HEK293 (cell line): ENCODE data around the gene PCSK6.

Experiments
- CTCF ChIA-PET: fragments of 350-600 bp; formaldehyde crosslinking; extraction: SDS; loops from one replicate; lab custom pipeline; 2021; ENCODE audit warnings: antibody characterized with exemption; lab: Yijun Ruan, JAX
- POLR2A ChIA-PET: fragments of 300-600 bp; formaldehyde crosslinking; extraction: SDS; loops from one replicate; lab custom pipeline; 2020; ENCODE audit warnings: antibody characterized with exemption, inconsistent platforms; lab: Yijun Ruan, JAX
- H3K27ac ChIP-seq: fragments of 200-500 bp; sonication (Bioruptor generic); 2 replicates; pipeline ENCODE4 v1.5.1; 2014; ENCODE audit warnings: low read depth, low read length, control low read depth, inconsistent platforms; ENCODE audit errors: extremely low read depth
- H3K36me3 ChIP-seq, 2 experiments: fragments of 200-500 bp in 1 of 2; sonication (Bioruptor generic) in 1 of 2; 1 replicate in 1 of 2; 2 replicates in 1 of 2; pipeline ENCODE4 v1.5.1; 2014 to 2017; ENCODE audit warnings: inconsistent platforms in 2 of 2, low read length in 2 of 2; ENCODE audit not compliant: control insufficient read depth in 2 of 2, insufficient read depth in 1 of 2
- H3K4me1 ChIP-seq: fragments of 200-500 bp; sonication (Bioruptor generic); 2 replicates; pipeline ENCODE4 v1.5.1; 2014; ENCODE audit warnings: mild to moderate bottlenecking, low read length, inconsistent platforms; ENCODE audit not compliant: control insufficient read depth, insufficient read depth
- H3K4me3 ChIP-seq: 2 replicates; pipeline ENCODE4 v1.5.1; 2011; ENCODE audit warnings: low read depth, mild to moderate bottlenecking, control low read depth, low read length, moderate library complexity
- H3K9me3 ChIP-seq: fragments of 200-500 bp; sonication (Bioruptor generic); 2 replicates; pipeline ENCODE4 v1.5.1; 2014; ENCODE audit warnings: low read depth, low read length, inconsistent platforms; ENCODE audit not compliant: control insufficient read depth, insufficient read depth
- GLI4 ChIP-seq: fragments of 450-650 bp; formaldehyde crosslinking; IDR thresholded peaks from 2 replicates; pipeline ENCODE4 v1.5.1; 2016; ENCODE audit warnings: missing biosample characterization, missing genetic modification characterization
- HOXD13 ChIP-seq: sonication (generic); formaldehyde crosslinking; IDR thresholded peaks from 2 replicates; pipeline ENCODE4 v1.8.0; 2022; ENCODE audit warnings: missing genetic modification reagents, borderline replicate concordance
- TRIM28 ChIP-seq: IDR thresholded peaks from 2 replicates; pipeline ENCODE4 v1.6.1; 2011; ENCODE audit warnings: low read length, control low read depth, borderline replicate concordance
- ZFP69B ChIP-seq: fragments of 450-650 bp; formaldehyde crosslinking; IDR thresholded peaks from 2 replicates; pipeline ENCODE4 v1.5.1; 2016; ENCODE audit warnings: missing biosample characterization, missing genetic modification characterization
- ZNF10 ChIP-seq: fragments of 450-650 bp; formaldehyde crosslinking; IDR thresholded peaks from 2 replicates; pipeline ENCODE4 v1.5.1; 2017; ENCODE audit warnings: missing biosample characterization, missing genetic modification characterization
- ZNF132 ChIP-seq: fragments of 450-650 bp; formaldehyde crosslinking; IDR thresholded peaks from 2 replicates; pipeline ENCODE4 v1.5.1; 2017; ENCODE audit warnings: missing biosample characterization, missing genetic modification characterization, borderline replicate concordance
- ZNF174 ChIP-seq: fragments of 450-650 bp; formaldehyde crosslinking; IDR thresholded peaks from 2 replicates; pipeline ENCODE4 v1.5.0; 2017; ENCODE audit warnings: missing biosample characterization, mild to moderate bottlenecking, missing genetic modification characterization
- ZNF2 ChIP-seq: fragments of 450-650 bp; formaldehyde crosslinking; IDR thresholded peaks from 2 replicates; pipeline ENCODE4 v1.5.1; 2016; ENCODE audit warnings: missing biosample characterization, missing genetic modification characterization
- ZNF202 ChIP-seq: fragments of 450-650 bp; formaldehyde crosslinking; IDR thresholded peaks from 2 replicates; pipeline ENCODE4 v1.5.1; 2016; ENCODE audit warnings: missing biosample characterization, missing genetic modification characterization, borderline replicate concordance
- ZNF239 ChIP-seq: fragments of 450-650 bp; formaldehyde crosslinking; IDR thresholded peaks from 2 replicates; pipeline ENCODE4 v1.5.1; 2016; ENCODE audit warnings: missing biosample characterization, missing genetic modification characterization
- ZNF335 ChIP-seq: fragments of 450-650 bp; formaldehyde crosslinking; conservative IDR thresholded peaks from 2 replicates; pipeline ENCODE4 v1.5.1; 2016; ENCODE audit warnings: missing biosample characterization, missing genetic modification characterization
- ZNF501 ChIP-seq: fragments of 450-650 bp; formaldehyde crosslinking; IDR thresholded peaks from 2 replicates; pipeline ENCODE4 v1.5.1; 2016; ENCODE audit warnings: missing biosample characterization, missing genetic modification characterization
- ZNF521 ChIP-seq: fragments of 450-650 bp; formaldehyde crosslinking; IDR thresholded peaks from 2 replicates; pipeline ENCODE4 v1.5.1; 2017; ENCODE audit warnings: missing biosample characterization, mild to moderate bottlenecking, missing genetic modification characterization
- ZNF548 ChIP-seq: fragments of 450-650 bp; formaldehyde crosslinking; IDR thresholded peaks from 2 replicates; pipeline ENCODE4 v1.5.1; 2016; ENCODE audit warnings: missing biosample characterization, missing genetic modification characterization
- ZNF610 ChIP-seq: fragments of 450-650 bp; formaldehyde crosslinking; IDR thresholded peaks from 2 replicates; pipeline ENCODE4 v1.5.1; 2016; ENCODE audit warnings: missing biosample characterization, missing genetic modification characterization, borderline replicate concordance
- ZNF677 ChIP-seq: fragments of 450-650 bp; IDR thresholded peaks from 2 replicates; pipeline ENCODE4 v1.5.0; 2018; ENCODE audit warnings: missing biosample characterization, mild to moderate bottlenecking, missing genetic modification characterization, moderate library complexity
- ZNF792 ChIP-seq: fragments of 450-650 bp; formaldehyde crosslinking; IDR thresholded peaks from 2 replicates; pipeline ENCODE4 v1.5.1; 2016; ENCODE audit warnings: missing biosample characterization, missing genetic modification characterization
- ZNF830 ChIP-seq: fragments of 450-650 bp; IDR thresholded peaks from 2 replicates; pipeline ENCODE4 v1.5.0; 2018; ENCODE audit warnings: missing biosample characterization, missing genetic modification characterization, low read depth, mild to moderate bottlenecking, moderate library complexity
- ZXDB ChIP-seq: fragments of 450-650 bp; formaldehyde crosslinking; IDR thresholded peaks from 2 replicates; pipeline ENCODE4 v1.5.1; 2016; ENCODE audit warnings: missing biosample characterization, missing genetic modification characterization
- TF ChIP-seq, protein P1 (sequence below): fragments of 450-650 bp; formaldehyde crosslinking; IDR thresholded peaks from 2 replicates; pipeline ENCODE4 v1.5.1; 2017; ENCODE audit warnings: missing biosample characterization, missing genetic modification characterization
- TF ChIP-seq, protein P2 (sequence below): fragments of 450-650 bp; formaldehyde crosslinking; IDR thresholded peaks from 2 replicates; pipeline ENCODE4; 2016; ENCODE audit warnings: missing biosample characterization, missing genetic modification characterization
- TF ChIP-seq, protein P3 (sequence below): fragments of 450-650 bp; formaldehyde crosslinking; IDR thresholded peaks from 2 replicates; pipeline ENCODE4 v1.5.1; 2016; ENCODE audit warnings: missing biosample characterization, missing genetic modification characterization
- TF ChIP-seq, protein P4 (sequence below): fragments of 450-650 bp; formaldehyde crosslinking; IDR thresholded peaks from 2 replicates; pipeline ENCODE4 v1.5.1; 2016; ENCODE audit warnings: missing biosample characterization, missing genetic modification characterization
- TF ChIP-seq, protein P5 (sequence below): fragments of 450-650 bp; formaldehyde crosslinking; IDR thresholded peaks from 2 replicates; pipeline ENCODE4 v1.5.1; 2016; ENCODE audit warnings: missing biosample characterization, missing genetic modification characterization

Gene PCSK6

DNA sequence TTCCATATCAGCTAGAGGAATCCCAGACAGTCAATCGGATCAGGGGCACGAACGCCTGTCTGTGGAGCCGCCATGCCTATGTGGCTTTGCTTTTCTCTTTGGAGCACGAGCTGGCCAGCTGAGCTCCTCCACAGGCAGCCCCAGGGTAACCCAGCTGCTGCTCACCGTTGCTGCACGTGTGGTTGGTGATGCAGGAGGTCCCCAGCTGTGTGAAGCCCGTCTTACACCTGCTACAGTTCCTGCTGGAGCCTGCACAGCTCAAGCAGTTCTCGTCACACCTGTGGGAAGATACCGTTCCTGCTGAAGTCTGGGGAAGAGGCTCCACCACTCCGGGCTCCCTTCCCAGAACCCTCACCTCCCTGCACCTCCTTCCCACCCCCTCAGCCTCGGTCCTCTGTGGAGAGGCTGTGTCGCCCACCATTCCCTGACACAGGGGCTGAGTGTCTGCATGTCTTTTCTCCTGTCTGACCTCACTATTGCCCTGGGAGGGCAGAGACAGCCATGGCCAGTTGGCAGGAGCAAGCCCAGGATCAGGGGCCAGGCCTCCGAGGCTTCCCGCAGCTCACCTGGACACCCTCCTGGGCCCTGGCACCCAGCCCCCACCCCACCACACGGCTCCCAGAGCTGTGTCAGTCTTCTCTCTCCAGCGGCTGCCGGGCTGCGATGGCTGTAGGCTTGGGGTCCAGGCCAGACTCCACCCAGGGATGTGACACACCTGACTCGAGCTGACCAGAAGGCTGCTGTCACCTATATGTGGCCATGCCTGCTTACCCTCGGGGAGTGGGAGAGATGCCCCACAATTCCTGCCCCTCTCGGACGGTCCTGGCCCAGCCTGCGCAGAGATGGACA lies 182.2 kb downstream of the PCSK6 start:
- CTCF ChIA-PET = interaction anchor here (0.8 kb wide), 1 partner anchor 335 kb away, joined by 3 read pairs; no protein-coding TSS in a partner anchor
- POLR2A ChIA-PET = interaction anchor here (0.5 to 1.1 kb wide), 2 partner anchors 13 to 23 kb away, joined by 3 read pairs; no protein-coding TSS in a partner anchor
- Histone ChIP-seq H3K36me3 (peaks cover 0 to 9% of the 10 kb centered on the region in 2 experiments; a peak in 2 of 3 replicates), H3K27ac (no peak overlapping the region), H3K4me3 (no peak overlapping the region), H3K4me1 (no peaks in the 10 kb centered on the region), H3K9me3 (no peaks in the 10 kb centered on the region)
- TF ChIP-seq ZNF2 (no peak), ZXDB (tag by site-specific recombination) (no peak), ZNF239 (no peak), ZFP69B (tag by site-specific recombination) (no peak), ZNF335 (tag by site-specific recombination) (no peak), ZNF10 (tag by site-specific recombination) (no peak), ZNF132 (no peak), HOXD13 (CRISPR knock-in tag) (no peak), ZNF548 (tag by site-specific recombination) (no peak), ZNF677 (tag by site-specific recombination) (no peak), ZNF792 (tag by site-specific recombination) (no peak), ZNF501 (tag by site-specific recombination) (no peak), ZNF174 (tag by site-specific recombination) (no peak), ZNF521 (tag by site-specific recombination) (no peak), ZNF830 (tag by site-specific recombination) (no peak), ZNF610 (tag by site-specific recombination) (no peak)
- TF ChIP-seq, protein P1, sequence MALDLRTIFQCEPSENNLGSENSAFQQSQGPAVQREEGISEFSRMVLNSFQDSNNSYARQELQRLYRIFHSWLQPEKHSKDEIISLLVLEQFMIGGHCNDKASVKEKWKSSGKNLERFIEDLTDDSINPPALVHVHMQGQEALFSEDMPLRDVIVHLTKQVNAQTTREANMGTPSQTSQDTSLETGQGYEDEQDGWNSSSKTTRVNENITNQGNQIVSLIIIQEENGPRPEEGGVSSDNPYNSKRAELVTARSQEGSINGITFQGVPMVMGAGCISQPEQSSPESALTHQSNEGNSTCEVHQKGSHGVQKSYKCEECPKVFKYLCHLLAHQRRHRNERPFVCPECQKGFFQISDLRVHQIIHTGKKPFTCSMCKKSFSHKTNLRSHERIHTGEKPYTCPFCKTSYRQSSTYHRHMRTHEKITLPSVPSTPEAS (tag by site-specific recombination) = no peak
- TF ChIP-seq, protein P2, sequence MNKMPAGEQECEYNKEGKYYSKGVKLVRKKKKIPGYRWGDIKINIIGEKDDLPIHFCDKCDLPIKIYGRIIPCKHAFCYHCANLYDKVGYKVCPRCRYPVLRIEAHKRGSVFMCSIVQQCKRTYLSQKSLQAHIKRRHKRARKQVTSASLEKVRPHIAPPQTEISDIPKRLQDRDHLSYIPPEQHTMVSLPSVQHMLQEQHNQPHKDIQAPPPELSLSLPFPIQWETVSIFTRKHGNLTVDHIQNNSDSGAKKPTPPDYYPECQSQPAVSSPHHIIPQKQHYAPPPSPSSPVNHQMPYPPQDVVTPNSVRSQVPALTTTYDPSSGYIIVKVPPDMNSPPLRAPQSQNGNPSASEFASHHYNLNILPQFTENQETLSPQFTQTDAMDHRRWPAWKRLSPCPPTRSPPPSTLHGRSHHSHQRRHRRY (tag by site-specific recombination) = no peak
- TF ChIP-seq, protein P3, sequence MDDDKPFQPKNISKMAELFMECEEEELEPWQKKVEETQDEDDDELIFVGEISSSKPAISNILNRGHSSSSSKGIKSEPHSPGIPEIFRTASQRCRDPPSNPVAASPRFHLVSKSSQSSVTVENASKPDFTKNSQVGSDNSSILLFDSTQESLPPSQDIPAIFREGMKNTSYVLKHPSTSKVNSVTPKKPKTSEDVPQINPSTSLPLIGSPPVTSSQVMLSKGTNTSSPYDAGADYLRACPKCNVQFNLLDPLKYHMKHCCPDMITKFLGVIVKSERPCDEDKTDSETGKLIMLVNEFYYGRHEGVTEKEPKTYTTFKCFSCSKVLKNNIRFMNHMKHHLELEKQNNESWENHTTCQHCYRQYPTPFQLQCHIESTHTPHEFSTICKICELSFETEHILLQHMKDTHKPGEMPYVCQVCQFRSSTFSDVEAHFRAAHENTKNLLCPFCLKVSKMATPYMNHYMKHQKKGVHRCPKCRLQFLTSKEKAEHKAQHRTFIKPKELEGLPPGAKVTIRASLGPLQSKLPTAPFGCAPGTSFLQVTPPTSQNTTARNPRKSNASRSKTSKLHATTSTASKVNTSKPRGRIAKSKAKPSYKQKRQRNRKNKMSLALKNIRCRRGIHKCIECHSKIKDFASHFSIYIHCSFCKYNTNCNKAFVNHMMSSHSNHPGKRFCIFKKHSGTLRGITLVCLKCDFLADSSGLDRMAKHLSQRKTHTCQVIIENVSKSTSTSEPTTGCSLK (tag by site-specific recombination) = no peak

DNA sequence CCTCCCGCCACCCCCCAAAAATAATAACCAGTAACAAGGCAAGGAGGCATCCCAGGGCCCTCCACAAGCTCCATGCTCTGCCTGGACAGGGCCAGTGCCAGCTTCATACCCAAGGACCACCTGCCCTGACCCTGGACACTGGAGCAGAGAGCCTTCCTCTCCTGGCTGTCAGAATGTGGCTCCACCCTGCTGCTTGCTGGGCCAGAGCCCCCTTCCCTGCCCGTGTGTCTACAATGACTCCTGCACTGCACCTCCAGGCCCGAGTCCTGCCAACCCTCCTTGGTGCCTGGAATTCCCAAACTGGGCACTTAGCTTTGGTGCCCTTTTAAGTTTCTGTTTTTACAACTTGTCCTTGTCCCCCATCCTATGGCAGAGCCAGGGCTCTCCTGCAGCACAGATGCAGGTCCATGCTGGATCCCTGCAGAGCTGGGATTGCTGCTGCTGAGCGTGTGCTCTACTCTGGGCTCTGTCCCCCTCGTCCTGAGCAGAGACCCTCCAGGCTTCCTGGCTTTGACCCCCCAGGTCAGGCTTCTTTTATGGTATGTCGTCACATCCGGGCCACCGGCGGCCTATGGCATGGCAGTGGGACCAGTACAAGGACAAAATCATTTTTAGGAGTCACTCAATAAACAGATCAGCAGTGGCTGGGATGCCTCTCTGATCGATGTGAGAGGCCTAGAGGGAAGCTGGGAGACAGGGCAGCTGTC lies 183.0 kb downstream of the PCSK6 start:
- CTCF ChIA-PET = interaction anchor here (0.7 to 0.8 kb wide), 2 partner anchors 336 to 348 kb away, joined by 3 read pairs; no protein-coding TSS in a partner anchor
- Histone ChIP-seq H3K4me1 (no peaks in the 10 kb centered on the region), H3K27ac (no peak overlapping the region), H3K4me3 (no peak overlapping the region), H3K36me3 (peaks cover 0 to 9% of the 10 kb centered on the region in 2 experiments; a peak in 2 of 3 replicates), H3K9me3 (no peaks in the 10 kb centered on the region)
- POLR2A ChIA-PET = interaction anchor here (1.1 kb wide), 2 partner anchors 12 to 13 kb away, joined by 3 to 5 read pairs; partner anchors contain the start of gene SNRPA1
- TF ChIP-seq, protein P4, sequence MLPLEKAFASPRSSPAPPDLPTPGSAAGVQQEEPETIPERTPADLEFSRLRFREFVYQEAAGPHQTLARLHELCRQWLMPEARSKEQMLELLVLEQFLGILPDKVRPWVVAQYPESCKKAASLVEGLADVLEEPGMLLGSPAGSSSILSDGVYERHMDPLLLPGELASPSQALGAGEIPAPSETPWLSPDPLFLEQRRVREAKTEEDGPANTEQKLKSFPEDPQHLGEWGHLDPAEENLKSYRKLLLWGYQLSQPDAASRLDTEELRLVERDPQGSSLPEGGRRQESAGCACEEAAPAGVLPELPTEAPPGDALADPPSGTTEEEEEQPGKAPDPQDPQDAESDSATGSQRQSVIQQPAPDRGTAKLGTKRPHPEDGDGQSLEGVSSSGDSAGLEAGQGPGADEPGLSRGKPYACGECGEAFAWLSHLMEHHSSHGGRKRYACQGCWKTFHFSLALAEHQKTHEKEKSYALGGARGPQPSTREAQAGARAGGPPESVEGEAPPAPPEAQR (tag by site-specific recombination) = no peak
- TF ChIP-seq ZNF239 (no peak), TRIM28 (no peak), GLI4 (tag by site-specific recombination) (no peak), ZNF202 (tag by site-specific recombination) (no peak)
- TF ChIP-seq, protein P5, sequence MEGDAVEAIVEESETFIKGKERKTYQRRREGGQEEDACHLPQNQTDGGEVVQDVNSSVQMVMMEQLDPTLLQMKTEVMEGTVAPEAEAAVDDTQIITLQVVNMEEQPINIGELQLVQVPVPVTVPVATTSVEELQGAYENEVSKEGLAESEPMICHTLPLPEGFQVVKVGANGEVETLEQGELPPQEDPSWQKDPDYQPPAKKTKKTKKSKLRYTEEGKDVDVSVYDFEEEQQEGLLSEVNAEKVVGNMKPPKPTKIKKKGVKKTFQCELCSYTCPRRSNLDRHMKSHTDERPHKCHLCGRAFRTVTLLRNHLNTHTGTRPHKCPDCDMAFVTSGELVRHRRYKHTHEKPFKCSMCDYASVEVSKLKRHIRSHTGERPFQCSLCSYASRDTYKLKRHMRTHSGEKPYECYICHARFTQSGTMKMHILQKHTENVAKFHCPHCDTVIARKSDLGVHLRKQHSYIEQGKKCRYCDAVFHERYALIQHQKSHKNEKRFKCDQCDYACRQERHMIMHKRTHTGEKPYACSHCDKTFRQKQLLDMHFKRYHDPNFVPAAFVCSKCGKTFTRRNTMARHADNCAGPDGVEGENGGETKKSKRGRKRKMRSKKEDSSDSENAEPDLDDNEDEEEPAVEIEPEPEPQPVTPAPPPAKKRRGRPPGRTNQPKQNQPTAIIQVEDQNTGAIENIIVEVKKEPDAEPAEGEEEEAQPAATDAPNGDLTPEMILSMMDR (tag by site-specific recombination) = no peak
